ENCODE results near the gene PRICKLE4. TPM values are rescaled to one million over a fixed set of nuclear protein-coding genes. Genes with fewer than 3 reads are reported as not detected.

The PRICKLE4 gene
- total and polyA plus RNA-seq, 2 of the 13 experiments (the other 11 are each of a cell fraction or from before 2014, with no cell fraction given): 0.92 to 1.2 TPM

DNA sequence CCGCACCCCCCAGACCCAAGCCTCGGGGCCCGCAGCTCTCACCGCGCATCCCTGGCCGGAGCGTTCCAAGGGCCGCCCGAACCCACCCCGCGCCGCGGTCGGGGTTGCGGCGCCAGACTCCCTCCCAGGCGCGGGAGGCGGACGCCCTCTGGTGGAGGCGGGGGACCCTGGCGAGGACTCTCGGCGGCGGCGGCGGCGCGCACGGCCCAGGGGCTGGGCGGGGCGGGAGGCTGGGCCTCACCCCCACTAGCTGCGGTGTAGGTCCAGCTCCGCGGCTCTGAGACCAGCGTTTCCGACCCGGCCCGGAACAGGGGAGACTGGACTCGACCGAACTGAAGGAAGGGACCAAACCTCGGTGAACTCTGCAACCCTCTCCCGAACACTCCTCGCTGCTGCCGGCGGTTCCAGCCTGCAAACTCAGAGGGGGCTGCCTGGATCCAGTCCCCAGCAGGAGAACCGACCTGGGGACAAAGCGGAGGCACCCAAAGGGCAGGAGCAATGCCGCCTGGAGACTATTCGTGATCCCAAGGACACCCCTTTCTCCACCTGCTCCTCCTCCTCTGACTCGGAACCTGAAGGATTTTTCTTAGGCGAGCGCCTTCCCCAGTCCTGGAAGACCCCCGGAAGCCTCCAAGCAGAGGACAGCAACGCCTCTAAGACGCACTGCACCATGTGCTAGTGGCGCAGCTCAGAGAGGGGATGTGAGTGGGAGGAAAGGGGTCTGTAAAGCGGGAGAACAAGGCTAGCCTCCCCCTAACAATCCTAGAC lies 6.1 kb downstream of the PRICKLE4 start (continued):
- TF ChIP-seq, protein P1, sequence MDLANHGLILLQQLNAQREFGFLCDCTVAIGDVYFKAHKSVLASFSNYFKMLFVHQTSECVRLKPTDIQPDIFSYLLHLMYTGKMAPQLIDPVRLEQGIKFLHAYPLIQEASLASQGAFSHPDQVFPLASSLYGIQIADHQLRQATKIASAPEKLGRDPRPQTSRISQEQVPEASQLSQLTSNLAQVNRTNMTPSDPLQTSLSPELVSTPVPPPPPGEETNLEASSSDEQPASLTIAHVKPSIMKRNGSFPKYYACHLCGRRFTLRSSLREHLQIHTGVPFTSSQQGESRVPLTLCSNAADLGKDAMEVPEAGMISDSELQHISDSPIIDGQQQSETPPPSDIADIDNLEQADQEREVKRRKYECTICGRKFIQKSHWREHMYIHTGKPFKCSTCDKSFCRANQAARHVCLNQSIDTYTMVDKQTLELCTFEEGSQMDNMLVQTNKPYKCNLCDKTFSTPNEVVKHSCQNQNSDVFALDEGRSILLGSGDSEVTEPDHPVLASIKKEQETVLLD (CRISPR knock-in tag; IDR thresholded peaks at IDR 0.05; ENCODE audit: low read depth): peak; percentile 72; the same call in 1 of the 2 replicates
- TF ChIP-seq NFKBIZ (CRISPR knock-in tag; IDR thresholded peaks at IDR 0.05) (no peak), ZNF557 (CRISPR knock-in tag; IDR thresholded peaks at IDR 0.05) (no peak; the same call in 1 of the 2 replicates), ZNF431 (CRISPR knock-in tag; IDR thresholded peaks at IDR 0.05; ENCODE audit: borderline replicate concordance, low read depth) (peak; percentile 43; the same call in 1 of the 2 replicates), ZNF484 (CRISPR knock-in tag; IDR thresholded peaks at IDR 0.05; ENCODE audit: borderline replicate concordance, low read depth) (no peak), ZNF549 (CRISPR knock-in tag; IDR thresholded peaks at IDR 0.05) (no peak), PHF5A (CRISPR knock-in tag; IDR thresholded peaks at IDR 0.05; ENCODE audit: low read depth, unreplicated experiment) (peak; percentile 49), NFIB (CRISPR knock-in tag; IDR thresholded peaks at IDR 0.05; ENCODE audit: borderline replicate concordance) (no peak), FOXC1 (CRISPR knock-in tag; IDR thresholded peaks at IDR 0.05; ENCODE audit: borderline replicate concordance) (no peak; the same call in 1 of the 2 replicates), ZSCAN9 (CRISPR knock-in tag; IDR thresholded peaks at IDR 0.05; ENCODE audit: borderline replicate concordance) (no peak), RFX5 (IDR thresholded peaks at IDR 0.05; ENCODE audit: low read depth, low read length) (peak; percentile 47), ZNF546 (CRISPR knock-in tag; conservative IDR thresholded peaks at IDR 0.05) (peak; percentile 88; the same call in 1 of the 2 replicates), NFE2 (CRISPR knock-in tag; IDR thresholded peaks at IDR 0.05) (no peak), ZNF501 (CRISPR knock-in tag; IDR thresholded peaks at IDR 0.05) (no peak), IRF2 (CRISPR knock-in tag; IDR thresholded peaks at IDR 0.05) (peak; percentile 72; the same call in 1 of the 2 replicates), ZFP36 (IDR thresholded peaks at IDR 0.05; ENCODE audit: borderline replicate concordance, low read depth, low read length, partially characterized antibody) (no peak), ZNF160 (CRISPR knock-in tag; IDR thresholded peaks at IDR 0.05) (peak; percentile 33; the same call in 1 of the 2 replicates), MIER2 (CRISPR knock-in tag; IDR thresholded peaks at IDR 0.05) (no peak)
- TF ChIP-seq, protein P2, sequence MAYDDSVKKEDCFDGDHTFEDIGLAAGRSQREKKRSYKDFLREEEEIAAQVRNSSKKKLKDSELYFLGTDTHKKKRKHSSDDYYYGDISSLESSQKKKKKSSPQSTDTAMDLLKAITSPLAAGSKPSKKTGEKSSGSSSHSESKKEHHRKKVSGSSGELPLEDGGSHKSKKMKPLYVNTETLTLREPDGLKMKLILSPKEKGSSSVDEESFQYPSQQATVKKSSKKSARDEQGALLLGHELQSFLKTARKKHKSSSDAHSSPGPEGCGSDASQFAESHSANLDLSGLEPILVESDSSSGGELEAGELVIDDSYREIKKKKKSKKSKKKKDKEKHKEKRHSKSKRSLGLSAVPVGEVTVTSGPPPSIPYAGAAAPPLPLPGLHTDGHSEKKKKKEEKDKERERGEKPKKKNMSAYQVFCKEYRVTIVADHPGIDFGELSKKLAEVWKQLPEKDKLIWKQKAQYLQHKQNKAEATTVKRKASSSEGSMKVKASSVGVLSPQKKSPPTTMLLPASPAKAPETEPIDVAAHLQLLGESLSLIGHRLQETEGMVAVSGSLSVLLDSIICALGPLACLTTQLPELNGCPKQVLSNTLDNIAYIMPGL (CRISPR knock-in tag; IDR thresholded peaks at IDR 0.05; ENCODE audit: borderline replicate concordance in 1 of 2, low read depth in 1 of 2): peak; percentile 88 to 95
- TF ChIP-seq, protein P3, sequence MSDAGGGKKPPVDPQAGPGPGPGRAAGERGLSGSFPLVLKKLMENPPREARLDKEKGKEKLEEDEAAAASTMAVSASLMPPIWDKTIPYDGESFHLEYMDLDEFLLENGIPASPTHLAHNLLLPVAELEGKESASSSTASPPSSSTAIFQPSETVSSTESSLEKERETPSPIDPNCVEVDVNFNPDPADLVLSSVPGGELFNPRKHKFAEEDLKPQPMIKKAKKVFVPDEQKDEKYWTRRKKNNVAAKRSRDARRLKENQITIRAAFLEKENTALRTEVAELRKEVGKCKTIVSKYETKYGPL (CRISPR knock-in tag; IDR thresholded peaks at IDR 0.05): no peak
- TF ChIP-seq, protein P4, sequence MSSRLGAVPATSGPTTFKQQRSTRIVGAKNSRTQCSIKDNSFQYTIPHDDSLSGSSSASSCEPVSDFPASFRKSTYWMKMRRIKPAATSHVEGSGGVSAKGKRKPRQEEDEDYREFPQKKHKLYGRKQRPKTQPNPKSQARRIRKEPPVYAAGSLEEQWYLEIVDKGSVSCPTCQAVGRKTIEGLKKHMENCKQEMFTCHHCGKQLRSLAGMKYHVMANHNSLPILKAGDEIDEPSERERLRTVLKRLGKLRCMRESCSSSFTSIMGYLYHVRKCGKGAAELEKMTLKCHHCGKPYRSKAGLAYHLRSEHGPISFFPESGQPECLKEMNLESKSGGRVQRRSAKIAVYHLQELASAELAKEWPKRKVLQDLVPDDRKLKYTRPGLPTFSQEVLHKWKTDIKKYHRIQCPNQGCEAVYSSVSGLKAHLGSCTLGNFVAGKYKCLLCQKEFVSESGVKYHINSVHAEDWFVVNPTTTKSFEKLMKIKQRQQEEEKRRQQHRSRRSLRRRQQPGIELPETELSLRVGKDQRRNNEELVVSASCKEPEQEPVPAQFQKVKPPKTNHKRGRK (CRISPR knock-in tag; IDR thresholded peaks at IDR 0.05): 0 out of 2 replicates have a peak, but pooled peaks have one; percentile 10
- TF ChIP-seq, protein P5, sequence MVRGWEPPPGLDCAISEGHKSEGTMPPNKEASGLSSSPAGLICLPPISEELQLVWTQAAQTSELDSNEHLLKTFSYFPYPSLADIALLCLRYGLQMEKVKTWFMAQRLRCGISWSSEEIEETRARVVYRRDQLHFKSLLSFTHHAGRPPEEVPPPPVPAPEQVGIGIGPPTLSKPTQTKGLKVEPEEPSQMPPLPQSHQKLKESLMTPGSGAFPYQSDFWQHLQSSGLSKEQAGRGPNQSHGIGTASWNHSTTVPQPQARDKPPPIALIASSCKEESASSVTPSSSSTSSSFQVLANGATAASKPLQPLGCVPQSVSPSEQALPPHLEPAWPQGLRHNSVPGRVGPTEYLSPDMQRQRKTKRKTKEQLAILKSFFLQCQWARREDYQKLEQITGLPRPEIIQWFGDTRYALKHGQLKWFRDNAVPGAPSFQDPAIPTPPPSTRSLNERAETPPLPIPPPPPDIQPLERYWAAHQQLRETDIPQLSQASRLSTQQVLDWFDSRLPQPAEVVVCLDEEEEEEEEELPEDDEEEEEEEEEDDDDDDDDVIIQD (CRISPR knock-in tag; IDR thresholded peaks at IDR 0.05; ENCODE audit: low read depth): no peak

Data from HepG2 (cell line).